Stomach (tissue), 4 donors: ENCODE data around the gene URGCP.

Experiments
- CTCF ChIP-seq, 7 experiments: fragments of 450-650 bp in 4 of 7; fragments of 200-600 bp in 3 of 7; sonication (generic) in 3 of 7; IDR thresholded peaks; one replicate each; pipeline ENCODE4 v1.5.1; 2016 to 2019; ENCODE audit warnings: antibody characterized with exemption in 7 of 7, control low read depth in 2 of 7, mild to moderate bottlenecking in 1 of 7
- EP300 ChIP-seq: sonication (generic); formaldehyde crosslinking; IDR thresholded peaks from one replicate; pipeline ENCODE4 v1.6.1; 2017; ENCODE audit warnings: antibody characterized with exemption
- POLR2A ChIP-seq, 4 donors: fragments of 450-650 bp; IDR thresholded peaks; one replicate each; pipeline ENCODE4 v1.6.1; 2016; ENCODE audit warnings: antibody characterized with exemption in 4 of 4, control low read depth in 2 of 4, mild to moderate bottlenecking in 1 of 4, moderate library complexity in 1 of 4

- TF ChIP-seq POLR2A (IDR thresholded peaks at IDR 0.05): no peak
- TF ChIP-seq CTCF (IDR thresholded peaks at IDR 0.05): no peak
- no peak for TF ChIP-seq EP300
These were observed 51.2 kb downstream of the URGCP start for GRCh38 chr7:43855176-43855575.
